ENCODE measurements around the gene RELN.
A peak's percentile ranks its signal among the peaks of the same experiment; 100 is the strongest.

The RELN gene

GRCh38 chr7:103989785-103990767 is 618 bp upstream of the RELN start:
- DNase-seq: peak; percentile 67

DNA sequence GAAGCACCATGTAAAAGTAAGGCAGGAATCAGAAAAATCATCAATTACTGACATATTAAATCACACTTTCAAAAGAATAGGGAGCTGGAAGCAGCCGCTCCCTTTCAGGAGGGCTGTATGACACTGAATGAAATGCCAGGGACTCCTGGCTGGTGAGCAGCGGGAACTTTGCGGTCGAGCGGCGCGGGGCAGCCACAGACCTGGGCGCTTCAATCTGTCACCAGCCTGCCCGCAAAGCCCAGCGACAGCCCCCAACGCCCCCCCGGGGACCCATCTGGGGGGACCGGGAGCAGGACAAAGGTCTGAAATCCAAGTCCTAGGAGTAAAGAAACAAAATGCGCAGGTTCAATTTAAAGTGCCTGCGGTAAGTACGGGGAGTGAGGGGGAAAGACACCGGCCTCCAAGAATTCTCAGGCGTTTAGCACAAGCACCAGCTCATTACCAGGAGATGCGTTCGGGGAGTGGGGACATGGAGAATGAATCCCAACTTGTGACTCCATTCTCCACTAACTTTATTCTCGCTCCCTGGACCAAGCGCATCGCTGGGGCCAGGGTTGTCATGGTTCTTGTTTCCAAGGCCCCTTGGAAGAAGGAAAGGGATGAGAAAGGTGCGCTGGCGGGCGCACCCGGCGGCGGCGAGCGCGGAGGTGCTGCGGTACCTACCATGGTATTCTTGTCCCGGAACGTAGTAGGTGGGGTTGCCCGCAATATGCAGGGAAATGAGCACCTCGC is 824 bp downstream of the RELN start:
- DNase-seq: peak; percentile 52

GRCh38 chr7:103987451-103987850 is 2.0 kb downstream of the RELN start:
- DNase-seq: no peak

DNA sequence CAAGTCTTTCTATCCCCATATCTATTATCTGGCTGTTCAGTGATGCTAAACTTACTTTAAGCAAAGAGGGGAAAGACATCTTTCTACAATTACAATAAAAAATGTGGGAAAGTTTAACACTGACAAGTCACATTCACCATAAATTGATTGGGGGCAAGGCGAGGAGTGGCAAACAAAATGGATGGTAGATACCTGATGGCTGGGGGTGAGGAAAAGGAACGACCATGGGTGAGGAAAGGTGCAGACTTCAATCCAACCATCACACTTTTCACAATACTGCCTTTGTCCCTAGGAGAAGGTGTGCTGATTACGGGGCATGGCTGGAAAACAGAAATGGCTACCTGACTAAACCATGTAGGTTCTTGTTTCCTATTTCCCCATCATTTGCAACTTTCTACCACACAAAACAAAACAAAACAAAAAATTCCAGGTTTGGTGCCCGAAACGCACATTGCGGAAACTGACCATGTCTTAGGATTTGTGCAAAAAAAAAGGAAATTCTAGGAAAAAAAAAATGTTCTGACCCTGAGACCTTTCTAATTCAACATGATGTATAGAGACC is 3.8 kb downstream of the RELN start:
- no peak for DNase-seq

- DNase-seq: no peak
Observed at GRCh38 chr7:103984050-103984449, 5.4 kb downstream of the RELN start.

DNA sequence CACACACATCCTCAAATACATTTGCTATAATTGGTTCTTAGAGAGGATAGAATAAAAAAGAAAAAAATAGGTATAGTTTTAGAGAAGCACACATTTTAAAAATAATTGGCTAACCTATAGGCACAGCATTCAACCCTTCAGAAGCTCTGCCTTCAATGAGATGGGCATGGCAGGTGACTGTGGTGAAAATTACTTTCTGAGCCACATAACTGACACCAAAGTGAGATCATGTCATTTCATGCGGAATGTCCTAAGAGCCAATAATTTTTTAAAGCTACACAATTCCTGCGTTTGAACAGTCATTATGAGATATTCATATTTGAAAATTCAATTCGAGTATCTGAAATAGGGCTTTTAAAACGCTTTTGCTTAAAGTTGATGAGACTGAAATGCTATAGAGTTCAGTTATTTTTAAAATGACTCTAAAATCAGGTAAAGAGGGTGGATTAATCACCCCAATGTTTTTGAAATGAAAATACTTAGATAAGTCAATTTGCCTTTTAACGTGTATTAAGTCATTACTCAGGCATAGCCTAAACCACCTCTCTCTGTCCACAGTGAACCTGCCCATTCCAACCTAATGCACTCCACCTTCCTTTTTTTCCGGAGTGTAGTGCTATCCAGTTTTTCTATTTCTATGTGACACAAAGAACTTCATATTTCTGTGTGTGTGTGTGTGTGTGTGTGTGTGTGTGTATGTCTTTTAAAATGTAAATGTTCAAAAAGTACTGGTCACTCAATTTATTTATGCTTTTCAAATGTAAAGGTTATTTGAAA is 6.1 kb downstream of the RELN start:
- no peak for DNase-seq

- no peak for DNase-seq
Observed at GRCh38 chr7:103981003-103981423, 8.4 kb downstream of the RELN start.

- no peak for DNase-seq
Observed at GRCh38 chr7:103972779-103973434, 16.6 kb downstream of the RELN start.

DNA sequence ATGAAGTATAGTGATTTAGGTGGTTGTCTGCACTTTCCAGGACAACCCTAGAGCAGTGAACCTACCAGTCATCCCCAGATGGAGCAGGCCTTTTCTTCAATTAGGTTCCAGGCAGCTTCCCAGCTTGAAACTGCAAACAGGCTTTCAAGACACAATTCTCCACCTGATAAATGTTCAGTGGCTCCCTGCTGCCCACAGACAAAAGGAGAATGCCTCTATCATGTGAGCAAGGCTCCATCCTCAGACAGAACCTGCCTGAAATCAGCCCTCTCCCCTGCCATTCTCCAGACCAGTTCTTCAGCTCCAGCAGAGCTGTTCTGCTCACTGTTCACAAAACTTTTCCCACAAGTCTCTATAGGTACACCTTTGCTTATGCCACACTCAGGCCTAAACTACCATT is 22.1 kb downstream of the RELN start:
- DNase-seq: peak; percentile 57

- no peak for DNase-seq
Observed at GRCh38 chr7:103966593-103967277, 22.7 kb downstream of the RELN start.

DNA sequence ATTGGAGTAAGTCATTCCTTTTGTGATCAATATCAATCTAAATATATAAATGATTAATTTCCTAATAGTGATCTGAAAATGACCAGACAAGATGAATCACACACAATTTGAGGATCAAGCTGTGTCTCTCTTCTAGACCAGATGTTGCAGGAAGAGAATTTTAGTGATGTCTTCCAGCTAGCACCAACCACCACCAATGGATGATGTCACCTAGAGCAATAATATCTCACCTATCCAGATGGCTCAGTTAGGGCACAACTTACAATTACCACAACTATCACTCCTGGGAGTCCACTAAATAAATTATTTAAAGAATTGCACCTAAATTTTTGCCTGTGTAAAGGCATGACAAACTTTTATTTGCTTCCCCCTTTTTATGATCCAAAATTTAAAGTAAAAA is 25.2 kb downstream of the RELN start:
- DNase-seq: no peak

GRCh38 chr7:103962070-103962469 is 27.4 kb downstream of the RELN start:
- no peak for DNase-seq

- DNase-seq: no peak
Observed at GRCh38 chr7:103958284-103958818, 31.1 kb downstream of the RELN start.

DNA sequence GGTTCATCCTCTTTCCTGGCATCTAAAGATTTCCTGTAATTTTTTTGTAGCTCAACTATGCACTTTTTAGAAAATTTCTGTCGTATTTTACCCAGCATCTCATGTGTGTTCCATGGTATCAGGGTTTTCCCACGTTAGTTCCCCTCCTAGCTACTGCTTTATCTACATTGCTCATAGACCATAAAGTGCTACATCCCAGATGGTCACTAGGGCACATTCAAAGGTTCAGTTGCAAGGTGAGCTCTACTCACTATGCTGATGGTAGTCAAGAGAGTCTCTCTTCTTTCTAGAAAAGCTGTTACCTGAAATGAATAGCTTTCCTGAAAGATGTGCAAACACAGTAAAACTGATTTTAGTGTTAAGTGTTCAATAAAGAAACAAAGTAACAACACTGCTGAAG is 33.5 kb downstream of the RELN start:
- DNase-seq: no peak

DNA sequence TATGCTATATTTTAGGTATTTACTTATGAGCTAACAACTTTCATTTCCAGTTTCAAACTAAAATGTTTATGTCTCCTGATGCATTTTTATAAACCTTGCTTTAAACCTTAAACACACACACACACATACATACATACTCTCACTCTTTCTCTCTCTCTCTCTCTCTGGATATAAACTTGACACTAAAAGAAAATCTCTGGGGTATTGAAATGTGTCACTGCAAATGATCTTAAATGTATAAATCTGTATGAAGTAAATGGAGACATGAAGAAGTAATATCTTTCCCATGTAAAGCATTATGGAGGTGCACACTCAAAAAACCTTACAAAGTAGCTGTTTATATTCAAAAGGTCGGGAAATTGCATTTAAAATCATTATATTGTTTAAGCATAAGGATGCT is 37.0 kb downstream of the RELN start:
- DNase-seq: no peak

DNA sequence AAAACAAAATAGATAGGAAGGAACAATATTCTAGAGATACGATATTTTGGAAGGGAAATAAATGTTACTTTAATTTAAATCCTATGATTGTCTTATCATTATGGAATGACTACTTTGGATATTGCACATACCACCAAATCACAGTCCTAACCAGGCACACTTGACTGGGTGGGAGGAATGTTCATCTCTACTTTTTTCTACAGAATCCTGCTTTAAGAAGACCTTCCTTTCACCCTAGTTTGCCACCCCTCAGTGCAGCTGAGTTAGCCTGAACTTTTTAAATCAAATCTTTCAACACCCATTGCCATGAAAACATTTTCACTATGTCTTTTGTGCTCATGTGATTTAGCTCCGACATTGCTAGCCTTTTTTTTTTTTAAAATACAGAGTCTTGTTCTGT is 38.1 kb downstream of the RELN start:
- DNase-seq: no peak

- no peak for DNase-seq
Observed at GRCh38 chr7:103949374-103949773, 40.1 kb downstream of the RELN start.

GRCh38 chr7:103947026-103947655 is 42.3 kb downstream of the RELN start:
- no peak for DNase-seq

- no peak for DNase-seq
Observed at GRCh38 chr7:103944230-103944900, 45.1 kb downstream of the RELN start.

GRCh38 chr7:103941976-103942375 is 47.5 kb downstream of the RELN start:
- DNase-seq: no peak

Measured in NCI-H345 (cell line).